HT-29 (cell line): ENCODE results near the gene ITSN1. TPM values are rescaled to one million over a fixed set of nuclear protein-coding genes. Genes with fewer than 3 reads are reported as not detected.
"Not testable (repeated sequence)": the region's sequence is repeated elsewhere in the genome, so short reads cannot be mapped to it uniquely, and the experiment has no call there.

Experiments
- DNase-seq: peaks from one replicate; pipeline ENCODE4 v3.0.0-alpha.2; 2015; ENCODE audit warnings: low spot score
- total RNA-seq: library from RNA; depleted of rRNA; stranded (reverse); fragments of >200 nt; shearing (Covaris generic); gene quantifications from 2 replicates; pipeline ENCODE4 v1.2.3, GENCODE V29; 2014

The ITSN1 gene
- total RNA-seq, 1 experiment from 2014 or later = 19.6 TPM

GRCh38 chr21:33650929-33651509, 8.7 kb downstream of the ITSN1 start:
- no peak for DNase-seq

GRCh38 chr21:33651965-33652680, 9.8 kb downstream of the ITSN1 start:
- no peak for DNase-seq

- DNase-seq = no peak
Observed at GRCh38 chr21:33654412-33654811, 12.1 kb downstream of the ITSN1 start.

- DNase-seq = peak; percentile 68
Observed at GRCh38 chr21:33655588-33656221, 13.4 kb downstream of the ITSN1 start.

GRCh38 chr21:33657124-33657820, 15.0 kb downstream of the ITSN1 start:
- DNase-seq = no peak

- no peak for DNase-seq
Observed at GRCh38 chr21:33658919-33659567, 16.7 kb downstream of the ITSN1 start.

- DNase-seq = no peak
Observed at GRCh38 chr21:33659568-33659949, 17.3 kb downstream of the ITSN1 start.

- DNase-seq = no peak
Observed at GRCh38 chr21:33660406-33660805, 18.1 kb downstream of the ITSN1 start.

- no peak for DNase-seq
Observed at GRCh38 chr21:33661146-33661545, 18.8 kb downstream of the ITSN1 start.

- DNase-seq = no peak
Observed at GRCh38 chr21:33662046-33662445, 19.7 kb downstream of the ITSN1 start.

GRCh38 chr21:33663241-33663640, 20.9 kb downstream of the ITSN1 start:
- no peak for DNase-seq

GRCh38 chr21:33664135-33664534, 21.8 kb downstream of the ITSN1 start:
- no peak for DNase-seq

- no peak for DNase-seq
Observed at GRCh38 chr21:33666153-33666552, 23.9 kb downstream of the ITSN1 start.

GRCh38 chr21:33667636-33668035, 25.3 kb downstream of the ITSN1 start:
- no peak for DNase-seq

GRCh38 chr21:33668180-33668579, 25.9 kb downstream of the ITSN1 start:
- no peak for DNase-seq

GRCh38 chr21:33668620-33669019, 26.3 kb downstream of the ITSN1 start:
- DNase-seq = no peak

- DNase-seq = no peak
Observed at GRCh38 chr21:33670076-33670978, 28.0 kb downstream of the ITSN1 start.

- DNase-seq = no peak
Observed at GRCh38 chr21:33673473-33673872, 31.2 kb downstream of the ITSN1 start.

GRCh38 chr21:33674226-33674625, 31.9 kb downstream of the ITSN1 start:
- no peak for DNase-seq

- DNase-seq = not testable (repeated sequence)
Observed at GRCh38 chr21:33676666-33677065, 34.4 kb downstream of the ITSN1 start.

GRCh38 chr21:33677450-33677849, 35.1 kb downstream of the ITSN1 start:
- no peak for DNase-seq
